Heart left ventricle (tissue), 13 donors: ENCODE results near the gene LARGE2.

Source experiments
- POLR2A ChIP-seq, 2 donors: fragments of 450-650 bp; IDR thresholded peaks; one replicate each; pipeline ENCODE4 v1.6.1; 2017; ENCODE audit warnings: antibody characterized with exemption in 2 of 2, mild to moderate bottlenecking in 2 of 2, moderate library complexity in 2 of 2
- TF ChIP-seq, protein P1 (sequence below), 12 donors: fragments of 200-600 bp; sonication (generic) in 4 of 12; IDR thresholded peaks; one replicate each; pipeline versions ENCODE4 v1.5.0 to v1.8.0; 2018 to 2022; ENCODE audit warnings: antibody characterized with exemption in 12 of 12, mild to moderate bottlenecking in 5 of 12
- donor health status: ischemic (EF 13 %, LVEDD 7.1; RV severe dilation, severe dysfunction).
- donor health status: DM: no; HTN: yes; CAD: no.
- donor health status: DM: no; HTN: no; CAD: no.
- donor health status: ischemic (EF 25% LVEDD 6.9; RV normal size, moderate dysfunction).
- donor health status: ischemic (EF 25% LVEDD 5.7; RV mildly dilated, moderate dysfunction).
- donor health status: ischemic (EF 35%, LVEDD 5.7; RV mildly dilated, moderate dysfunction).
- donor health status: nonischemic (EF 11% LVEDD 7.7; RV severe dilation, severe dysfunction).
- donor health status: DM: yes; HTN: yes; CAD: no.
- donor health status: PGD.
- donor health status: ischemic (EF 29% LVEDD 5.4; RV normal size, mild dysfunction).
- donor health status: nonischemic (EF 23%, LVEDD 6.1; RV moderate dilation, normal function).

- TF ChIP-seq, protein P1, sequence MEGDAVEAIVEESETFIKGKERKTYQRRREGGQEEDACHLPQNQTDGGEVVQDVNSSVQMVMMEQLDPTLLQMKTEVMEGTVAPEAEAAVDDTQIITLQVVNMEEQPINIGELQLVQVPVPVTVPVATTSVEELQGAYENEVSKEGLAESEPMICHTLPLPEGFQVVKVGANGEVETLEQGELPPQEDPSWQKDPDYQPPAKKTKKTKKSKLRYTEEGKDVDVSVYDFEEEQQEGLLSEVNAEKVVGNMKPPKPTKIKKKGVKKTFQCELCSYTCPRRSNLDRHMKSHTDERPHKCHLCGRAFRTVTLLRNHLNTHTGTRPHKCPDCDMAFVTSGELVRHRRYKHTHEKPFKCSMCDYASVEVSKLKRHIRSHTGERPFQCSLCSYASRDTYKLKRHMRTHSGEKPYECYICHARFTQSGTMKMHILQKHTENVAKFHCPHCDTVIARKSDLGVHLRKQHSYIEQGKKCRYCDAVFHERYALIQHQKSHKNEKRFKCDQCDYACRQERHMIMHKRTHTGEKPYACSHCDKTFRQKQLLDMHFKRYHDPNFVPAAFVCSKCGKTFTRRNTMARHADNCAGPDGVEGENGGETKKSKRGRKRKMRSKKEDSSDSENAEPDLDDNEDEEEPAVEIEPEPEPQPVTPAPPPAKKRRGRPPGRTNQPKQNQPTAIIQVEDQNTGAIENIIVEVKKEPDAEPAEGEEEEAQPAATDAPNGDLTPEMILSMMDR (IDR thresholded peaks at IDR 0.05), result no peak
- no peak for TF ChIP-seq POLR2A (IDR thresholded peaks at IDR 0.05)
Measured at GRCh38 chr11:45918962-45919675, 3.3 kb upstream of the LARGE2 start.
